DOHH2 (cell line): ENCODE results near the gene PLPPR1.

Source experiments
- H3F3A ChIP-seq: fragments of 200-600 bp; sonication (generic), shearing (Covaris generic); 2 replicates; pipeline ENCODE4 v1.6.0; 2016; ENCODE audit warnings: antibody characterized with exemption, mild to moderate bottlenecking; ENCODE audit not compliant: control insufficient read depth, insufficient read depth
- H3K27ac ChIP-seq: fragments of 200-600 bp; sonication (generic); 2 replicates; pipeline ENCODE4 v1.5.1; 2014; ENCODE audit warnings: low read depth, mild to moderate bottlenecking, low read length, moderate library complexity
- H3K27me3 ChIP-seq: fragments of 200-600 bp; sonication (generic); 2 replicates; pipeline ENCODE4 v1.6.1; 2014; ENCODE audit warnings: mild to moderate bottlenecking, low read length, mixed read lengths; ENCODE audit not compliant: control insufficient read depth
- H3K36me3 ChIP-seq: fragments of 200-600 bp; sonication (generic); 2 replicates; pipeline ENCODE4 v1.6.1; 2014; ENCODE audit warnings: mild to moderate bottlenecking, low read length, moderate library complexity, mixed read lengths; ENCODE audit not compliant: control insufficient read depth
- H3K4me1 ChIP-seq: fragments of 200-600 bp; sonication (generic); 2 replicates; pipeline ENCODE4 v1.6.1; 2014; ENCODE audit warnings: mild to moderate bottlenecking, low read length, mixed read lengths; ENCODE audit not compliant: control insufficient read depth
- H3K4me2 ChIP-seq: fragments of 200-600 bp; sonication (generic); 2 replicates; pipeline ENCODE4 v1.6.0; 2014; ENCODE audit warnings: mild to moderate bottlenecking, low read length, moderate library complexity
- H3K4me3 ChIP-seq: fragments of 200-600 bp; sonication (generic); 2 replicates; pipeline ENCODE4 v1.5.1; 2014; ENCODE audit warnings: mild to moderate bottlenecking, low read length, mixed read lengths
- H3K79me2 ChIP-seq: fragments of 200-600 bp; sonication (generic); 2 replicates; pipeline ENCODE4 v1.6.1; 2014; ENCODE audit warnings: mild to moderate bottlenecking, low read length, mixed read lengths; ENCODE audit not compliant: control insufficient read depth
- H3K9me2 ChIP-seq: fragments of 200-600 bp; sonication (generic); replicated peaks from 2 replicates; pipeline ENCODE4 v1.6.1; 2014; ENCODE audit warnings: mild to moderate bottlenecking, low read length, mixed read lengths; ENCODE audit not compliant: control insufficient read depth
- H3K9me3 ChIP-seq: fragments of 200-600 bp; sonication (generic); 2 replicates; pipeline ENCODE4 v1.6.1; 2014; ENCODE audit warnings: antibody characterized with exemption, low read length, mixed read lengths; ENCODE audit not compliant: control insufficient read depth, insufficient read depth
- H4K20me1 ChIP-seq: fragments of 200-600 bp; sonication (generic); 2 replicates; pipeline ENCODE4 v1.6.0; 2014; ENCODE audit warnings: low read depth, mild to moderate bottlenecking, antibody characterized with exemption, low read length, moderate library complexity; ENCODE audit not compliant: control insufficient read depth, insufficient read depth
- CTCF ChIP-seq: fragments of 200-600 bp; sonication (generic); IDR thresholded peaks from one replicate; pipeline ENCODE4 v1.5.1; 2014; ENCODE audit warnings: antibody characterized with exemption, mild to moderate bottlenecking, low read depth, low read length; ENCODE audit not compliant: poor library complexity, severe bottlenecking
- EZH2phosphoT487 ChIP-seq: fragments of 200-600 bp; sonication (generic); IDR thresholded peaks from 2 replicates; pipeline ENCODE4 v1.6.1; 2017; ENCODE audit warnings: borderline replicate concordance, mild to moderate bottlenecking, antibody characterized with exemption, low read length, moderate library complexity, mixed read lengths

The PLPPR1 gene

GRCh38 chr9:101307051-101307450, 278.5 kb downstream of the PLPPR1 start:
- H3K27me3 ChIP-seq: peaks cover 13% of the 10 kb centered on the region
- H3K36me3 ChIP-seq: no peaks in the 10 kb centered on the region
- no peak for TF ChIP-seq CTCF
- no peak for TF ChIP-seq EZH2phosphoT487

GRCh38 chr9:101307524-101308213, 279.1 kb downstream of the PLPPR1 start:
- Histone ChIP-seq H3K27me3 (peaks cover 13% of the 10 kb centered on the region), H3K27ac (no peak overlapping the region), H3F3A (no peaks in the 10 kb centered on the region), H3K4me3 (no peak overlapping the region), H3K4me2 (no peak overlapping the region), H3K36me3 (no peaks in the 10 kb centered on the region), H4K20me1 (no peaks in the 10 kb centered on the region), H3K9me2 (no peaks in the 10 kb centered on the region), H3K9me3 (no peaks in the 10 kb centered on the region), H3K4me1 (no peaks in the 10 kb centered on the region), H3K79me2 (no peaks in the 10 kb centered on the region)
- TF ChIP-seq CTCF: no peak
- no peak for TF ChIP-seq EZH2phosphoT487

More at GRCh38 chr9:101307051-101307450, 278.5 kb downstream of the PLPPR1 start:
- H3K79me2 ChIP-seq: no peaks in the 10 kb centered on the region
- no peaks in the 10 kb centered on the region for H3F3A ChIP-seq
- H3K9me2 ChIP-seq: no peaks in the 10 kb centered on the region
- no peak overlapping the region for H3K4me2 ChIP-seq
- H3K4me1 ChIP-seq: no peaks in the 10 kb centered on the region
- H3K27ac ChIP-seq: no peak overlapping the region
- no peaks in the 10 kb centered on the region for H3K9me3 ChIP-seq
- H4K20me1 ChIP-seq: no peaks in the 10 kb centered on the region
- H3K4me3 ChIP-seq: no peak overlapping the region

GRCh38 chr9:101309139-101309538, 280.6 kb downstream of the PLPPR1 start:
- Histone ChIP-seq H3K4me3 (no peak overlapping the region), H3K27me3 (peaks cover 12% of the 10 kb centered on the region), H3F3A (no peaks in the 10 kb centered on the region), H3K4me2 (no peak overlapping the region), H3K79me2 (no peaks in the 10 kb centered on the region), H4K20me1 (no peaks in the 10 kb centered on the region), H3K27ac (no peak overlapping the region), H3K9me3 (no peaks in the 10 kb centered on the region), H3K9me2 (no peaks in the 10 kb centered on the region), H3K36me3 (no peaks in the 10 kb centered on the region), H3K4me1 (no peaks in the 10 kb centered on the region)
- no peak for TF ChIP-seq CTCF
- TF ChIP-seq EZH2phosphoT487: no peak
